HG02571 (cell line): Measurements from ENCODE around the gene MFNG.

Experiments
- ATAC-seq: cut with Tn5 transposase; IDR thresholded peaks from one replicate; pipeline ENCODE4 v1.9.1; 2021; ENCODE audit warnings: mild to moderate bottlenecking, moderate library complexity; ENCODE audit not compliant: unreplicated experiment

The MFNG gene

DNA sequence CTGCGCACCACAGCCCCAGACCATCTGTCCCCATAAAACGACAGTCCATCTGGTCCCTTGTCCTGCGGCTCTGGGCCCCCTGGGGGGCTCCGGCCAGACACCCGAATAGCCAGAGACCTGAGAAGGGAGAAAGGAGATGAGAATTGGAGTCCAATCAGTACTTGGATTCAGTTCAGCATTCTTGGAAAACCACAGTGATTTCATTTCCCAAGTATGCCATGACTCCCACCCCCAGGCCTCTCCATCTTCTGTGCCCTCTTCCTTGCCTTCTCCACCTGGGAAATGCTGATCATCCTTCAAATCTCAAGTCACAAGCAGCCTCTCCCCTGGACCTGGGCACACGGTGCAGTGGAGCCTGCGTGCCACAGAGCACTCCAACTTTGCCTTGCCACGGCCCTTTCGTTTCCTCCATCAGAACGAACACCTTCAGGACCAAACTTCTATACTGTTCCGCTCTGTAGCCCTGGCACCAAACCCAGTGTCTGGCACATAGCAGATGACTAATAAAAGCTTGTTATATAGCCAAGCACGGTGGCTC, 10.9 kb upstream of the MFNG start:
- no peak for ATAC-seq

DNA sequence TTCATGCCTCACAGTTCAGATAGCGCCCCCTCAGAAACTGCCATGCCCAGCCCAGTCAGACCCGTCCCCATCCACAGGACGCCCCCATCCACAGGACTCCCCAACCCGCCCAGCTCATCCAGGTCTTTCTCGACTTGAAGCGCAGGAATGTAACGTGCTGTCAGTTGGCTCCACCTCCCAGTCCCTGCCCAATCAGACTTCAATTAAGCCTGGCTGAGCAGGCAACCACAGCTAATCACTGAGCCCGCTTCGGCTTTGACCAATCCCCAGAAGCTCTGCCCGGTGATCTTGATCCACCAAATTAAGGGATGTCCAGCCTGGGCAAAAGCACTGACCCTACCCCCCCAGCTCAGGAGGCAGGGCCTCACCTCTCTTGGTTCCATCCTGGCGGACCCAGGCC, 10.5 kb upstream of the MFNG start:
- no peak for ATAC-seq

DNA sequence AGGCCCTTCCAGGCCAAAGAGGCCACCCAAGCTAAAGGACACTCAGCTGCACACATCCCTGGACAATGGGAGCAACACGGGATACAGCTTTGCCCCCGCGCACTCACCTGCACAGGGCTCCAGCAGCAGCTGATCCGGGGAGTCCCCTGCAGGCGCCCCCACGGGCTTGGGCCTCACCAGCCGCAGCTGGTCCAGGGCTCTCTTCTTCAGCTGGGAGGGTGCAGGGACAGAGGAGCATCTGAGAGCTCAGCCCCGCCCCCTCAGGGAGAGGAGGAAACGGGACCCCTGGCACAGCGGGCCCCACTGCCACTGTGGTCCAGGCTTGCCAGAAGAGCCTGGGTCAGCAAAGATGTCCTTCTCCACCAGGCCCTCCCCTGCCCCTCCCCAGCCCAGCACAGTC, 7.8 kb upstream of the MFNG start:
- no peak for ATAC-seq

DNA sequence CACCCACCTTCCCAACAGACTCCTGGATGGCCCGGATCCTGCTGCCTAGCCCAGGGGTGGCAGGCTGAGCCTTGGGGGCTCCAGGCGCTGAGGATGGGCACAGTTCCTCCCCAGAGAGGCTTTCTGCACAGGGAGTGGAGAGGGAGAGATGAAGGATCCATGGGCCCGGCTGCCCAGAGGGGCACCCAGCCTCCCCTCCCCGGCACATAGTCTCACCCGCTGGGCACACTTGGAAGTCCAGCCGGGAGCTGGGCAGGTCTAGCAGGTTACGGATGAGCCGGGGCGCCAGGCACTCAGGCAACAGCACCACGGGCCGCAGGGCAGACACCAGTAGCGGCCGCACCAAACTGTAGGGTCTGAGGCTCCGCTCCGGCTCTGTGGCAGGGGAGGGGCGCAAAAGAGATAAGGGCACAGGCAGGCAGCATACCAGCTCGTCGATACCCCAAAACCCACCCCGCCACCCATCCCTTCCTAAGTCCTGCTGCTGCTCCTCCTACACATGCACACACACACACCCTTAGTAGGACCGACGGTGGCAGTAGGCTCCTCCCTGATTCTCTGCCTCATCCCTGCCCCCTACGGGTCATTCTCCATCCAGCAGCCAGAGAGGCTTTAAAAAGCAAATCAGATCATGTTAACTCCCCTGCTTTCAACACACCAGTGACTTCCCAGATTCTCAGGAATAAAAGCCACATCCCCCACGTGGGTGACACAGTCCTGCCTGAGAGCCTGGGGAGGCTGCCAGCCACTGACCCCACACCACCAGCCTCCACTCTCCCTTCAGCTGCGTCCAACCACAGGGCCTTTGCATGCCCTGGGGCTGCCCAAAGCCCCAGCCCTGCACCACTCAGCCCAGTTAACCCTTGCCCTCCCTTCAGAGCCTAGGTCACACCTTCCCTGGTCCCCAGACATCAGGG, 6.5 kb upstream of the MFNG start:
- no peak for ATAC-seq

DNA sequence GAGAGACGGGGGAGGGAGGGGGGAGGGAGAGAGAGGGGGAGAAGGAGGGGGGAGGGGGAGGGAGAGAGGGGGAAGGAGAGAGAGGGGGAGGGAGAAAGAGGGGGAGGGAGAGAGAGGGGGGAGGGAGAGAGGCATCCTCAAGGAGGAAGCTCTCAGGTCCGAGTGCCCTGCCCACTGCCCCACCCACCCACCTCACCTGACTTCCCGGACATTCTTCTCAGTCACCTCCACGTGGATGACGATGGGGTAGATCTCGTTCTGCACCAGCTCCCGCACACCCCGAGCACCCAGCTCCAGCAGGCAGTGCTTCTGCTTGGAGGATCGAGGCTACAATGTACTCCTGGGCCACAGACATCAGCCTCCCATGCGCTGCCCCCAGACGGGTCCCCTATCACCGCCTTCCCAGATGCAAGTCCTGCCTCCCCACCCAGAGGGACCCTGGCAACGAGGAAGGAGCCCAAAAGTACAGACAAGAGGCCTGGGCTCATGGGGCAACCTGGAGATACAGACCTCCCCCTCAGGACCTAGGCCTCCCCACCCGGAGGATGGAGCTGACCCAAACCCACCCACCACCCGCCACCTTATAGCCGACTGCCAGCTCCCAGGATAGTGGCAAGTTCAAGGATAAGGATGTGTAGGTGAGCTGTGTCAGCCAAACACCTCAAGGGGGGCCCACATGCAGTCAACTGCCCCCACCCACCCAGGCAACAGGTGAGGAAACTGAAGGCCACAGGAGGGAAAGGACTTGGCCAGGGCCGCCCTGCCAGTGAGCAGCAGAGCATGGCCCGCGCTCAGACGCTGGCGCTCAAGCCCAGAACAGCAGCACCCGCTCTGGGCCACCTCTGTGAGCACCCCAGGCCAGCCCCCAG, 5.6 kb upstream of the MFNG start:
- ATAC-seq: no peak

DNA sequence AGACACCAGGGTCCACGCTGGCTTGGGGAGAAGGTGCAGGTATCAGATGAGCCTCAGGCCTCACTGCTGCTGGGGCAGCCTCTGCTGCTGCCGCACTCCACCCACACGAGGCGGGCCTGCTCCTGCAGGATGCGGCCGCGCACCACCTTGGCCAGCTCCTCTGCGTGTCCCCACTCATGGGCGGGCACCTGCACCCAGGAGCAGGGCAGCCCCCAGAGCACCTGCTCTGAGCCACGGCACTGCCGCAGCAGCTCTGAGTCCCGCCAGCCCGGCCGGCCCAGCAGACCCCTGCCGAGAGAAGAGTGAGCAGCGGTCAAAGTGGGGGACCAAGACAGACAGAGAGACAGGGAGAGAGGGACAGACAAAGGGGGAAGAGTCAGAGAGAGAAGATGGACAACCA, 4.9 kb upstream of the MFNG start:
- ATAC-seq: no peak

DNA sequence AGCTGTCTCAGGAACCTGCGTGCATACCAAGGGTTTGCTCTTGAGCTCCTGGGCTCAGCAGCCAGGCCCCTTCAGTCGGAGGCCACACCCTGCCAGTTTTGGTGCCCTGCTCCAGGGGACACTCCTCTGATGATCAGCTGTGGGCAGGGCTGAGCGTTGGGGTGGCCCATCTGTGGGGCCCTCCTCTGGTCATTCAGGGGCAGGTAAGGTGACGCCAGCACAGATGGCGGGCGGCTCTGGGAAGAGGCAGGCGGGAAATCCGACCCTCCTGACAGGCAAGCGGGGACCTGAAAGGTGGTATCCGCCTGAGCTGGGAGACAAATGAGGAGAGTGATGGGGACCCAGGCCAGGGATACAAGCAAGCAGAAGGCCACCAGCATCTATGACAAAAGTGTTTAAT, 3.8 kb upstream of the MFNG start:
- ATAC-seq: no peak

DNA sequence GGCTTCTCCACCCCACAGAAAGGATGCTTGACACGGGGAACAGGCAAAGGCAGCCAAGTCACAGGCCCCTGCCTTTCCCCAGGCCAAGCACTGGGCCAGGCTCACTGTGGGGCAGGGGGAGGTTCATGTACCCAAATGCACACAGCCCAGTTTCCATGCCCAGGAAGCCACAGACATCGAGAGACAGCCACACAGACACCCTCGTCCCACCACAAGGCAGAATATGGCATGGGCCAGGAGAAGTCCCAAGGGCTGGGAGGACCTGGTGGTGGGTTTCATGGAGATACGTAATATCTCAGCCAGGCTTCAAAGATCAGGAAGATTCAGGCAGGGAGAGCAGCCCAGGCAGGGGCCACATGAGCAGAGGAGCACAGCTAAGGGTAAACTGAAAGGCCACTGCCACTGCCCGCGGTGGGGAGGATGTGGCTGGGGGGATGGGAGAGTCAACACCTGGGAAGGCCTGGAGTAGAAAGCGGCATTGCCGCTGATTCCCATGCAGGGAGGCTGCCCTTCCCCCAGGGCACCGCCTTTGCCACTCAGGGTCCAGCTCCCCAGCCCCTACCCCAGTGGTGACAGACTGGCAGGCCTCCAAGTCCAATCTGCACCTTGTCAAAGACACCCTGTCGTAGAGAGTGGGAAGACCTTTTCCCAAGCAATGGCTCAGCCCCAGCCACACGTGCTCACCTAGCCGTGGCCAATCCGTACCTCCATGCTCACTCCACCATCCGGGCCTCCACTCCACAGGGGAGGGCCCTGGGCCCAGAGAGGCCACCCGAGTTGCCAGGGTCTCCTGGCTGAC, 2.4 kb upstream of the MFNG start:
- ATAC-seq: no peak

DNA sequence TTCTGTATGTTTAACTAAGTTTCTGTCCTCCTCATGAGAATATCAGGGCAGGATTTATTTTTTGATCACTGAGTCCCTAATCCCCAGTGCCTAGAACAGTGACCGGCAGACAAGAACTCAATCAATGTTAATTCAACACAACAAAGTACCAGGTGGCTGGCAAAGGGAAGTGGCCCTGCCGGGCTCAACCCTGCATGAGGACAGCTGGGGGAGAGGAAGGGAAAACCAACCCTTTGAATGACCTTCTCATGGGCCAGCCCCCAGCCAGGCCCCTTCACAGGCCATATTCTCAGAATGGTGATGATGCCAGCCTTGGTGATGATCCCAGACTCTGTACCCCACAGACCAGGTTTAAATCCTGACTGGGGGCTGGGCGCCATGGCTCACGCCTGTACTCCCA, 1.4 kb upstream of the MFNG start:
- no peak for ATAC-seq

DNA sequence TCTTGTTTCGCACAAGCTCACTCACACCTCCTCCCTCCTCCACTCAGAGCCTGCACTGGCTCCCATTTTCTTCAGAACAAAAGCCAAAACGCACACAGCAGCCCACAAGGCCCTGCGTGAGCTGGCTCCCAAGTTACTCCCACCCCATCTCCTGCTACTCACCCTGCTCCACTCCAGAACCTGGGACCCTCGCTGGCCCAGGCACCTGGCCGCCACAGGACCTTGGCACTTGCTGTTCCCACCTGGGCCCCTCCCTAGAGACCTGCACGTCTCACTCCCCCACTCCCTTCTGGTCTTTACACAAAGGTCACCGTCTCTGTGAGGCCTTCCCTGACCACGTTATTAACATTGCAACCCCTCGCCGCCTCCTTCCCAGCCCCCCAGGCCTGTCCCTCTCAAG, 945 bp upstream of the MFNG start:
- no peak for ATAC-seq

DNA sequence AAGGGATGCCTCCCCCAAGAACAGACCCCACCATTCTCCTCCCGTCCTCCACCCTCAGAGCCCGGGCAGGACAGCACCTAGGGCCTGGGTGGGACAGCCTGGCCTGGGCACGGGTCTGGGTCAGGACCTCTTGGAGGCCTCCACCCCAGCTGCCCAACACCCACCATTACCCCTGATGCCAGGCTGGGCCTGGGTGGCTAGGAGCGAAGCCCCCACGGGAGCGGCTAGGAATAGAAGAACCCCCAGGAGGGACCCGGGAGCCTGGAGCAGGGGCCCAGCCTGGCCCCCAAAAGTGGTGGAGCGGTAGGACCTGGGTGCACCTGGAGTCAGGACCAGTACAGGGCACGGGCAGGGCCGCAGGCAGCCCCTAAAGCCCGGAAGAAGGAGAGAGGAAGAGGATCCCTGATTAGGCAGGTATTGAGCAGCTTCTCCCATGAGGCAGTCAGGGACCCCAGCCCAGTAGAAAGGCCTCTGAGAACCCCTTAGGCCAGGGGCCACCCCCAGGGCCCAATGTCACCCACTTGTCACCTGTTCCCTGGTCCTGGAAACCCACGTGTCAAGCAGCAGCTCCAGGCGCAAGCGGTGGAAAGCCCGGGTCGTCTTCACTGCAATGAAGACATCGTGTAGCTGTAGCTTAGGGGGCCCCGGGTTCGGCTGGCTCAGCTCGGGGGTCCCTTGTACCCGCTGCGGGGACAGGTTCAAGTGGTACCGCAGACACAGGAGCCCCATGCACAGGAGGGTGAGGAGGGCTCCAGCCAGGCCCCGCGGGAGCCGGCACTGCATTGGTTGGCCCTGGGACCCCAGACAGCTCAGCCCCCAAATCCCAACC, 575 bp downstream of the MFNG start:
- peak; percentile 1 for ATAC-seq

DNA sequence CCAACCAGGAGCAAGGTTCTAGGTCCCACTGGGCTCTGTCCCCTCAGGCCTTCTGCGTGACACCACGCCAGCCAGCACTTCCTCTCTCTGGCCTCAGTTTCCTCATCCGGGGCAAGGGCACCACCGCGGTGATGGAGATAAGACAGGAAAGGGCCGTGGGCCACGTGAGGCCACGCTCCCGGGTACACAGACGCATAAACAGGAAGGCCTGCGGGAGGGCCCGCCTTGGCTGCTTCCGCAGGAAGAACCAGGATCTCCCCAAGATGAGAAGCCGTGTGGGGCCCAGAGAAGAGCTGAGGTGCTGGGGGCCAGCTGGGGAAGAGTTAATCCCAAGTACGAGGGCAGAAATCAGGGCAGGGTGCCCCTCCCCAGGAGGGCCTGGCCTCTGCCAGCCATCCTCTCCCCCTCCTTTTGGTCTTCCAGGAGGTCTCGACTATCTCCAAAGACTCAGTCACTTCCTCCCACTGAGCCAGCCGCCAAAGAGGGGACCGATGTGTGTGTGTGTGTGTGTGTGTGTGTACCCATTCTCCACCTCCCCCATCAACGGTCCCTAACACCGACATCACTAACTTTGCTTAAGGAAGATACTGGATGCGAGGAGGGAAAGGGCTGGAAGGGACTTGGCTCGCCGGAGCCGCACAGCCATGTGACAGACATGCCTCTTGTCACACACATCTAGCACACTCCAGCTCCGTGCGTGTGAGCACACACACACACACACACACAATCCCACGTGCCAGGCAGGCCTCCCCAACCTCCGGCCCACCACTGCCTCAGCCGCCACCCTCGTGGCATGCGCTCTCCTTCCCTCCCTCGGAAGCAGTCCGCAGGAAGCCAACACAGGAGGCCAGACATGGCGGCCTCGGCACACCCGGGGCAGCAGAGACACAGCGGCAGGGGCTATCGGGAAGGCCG, 1.4 kb downstream of the MFNG start:
- no peak for ATAC-seq

DNA sequence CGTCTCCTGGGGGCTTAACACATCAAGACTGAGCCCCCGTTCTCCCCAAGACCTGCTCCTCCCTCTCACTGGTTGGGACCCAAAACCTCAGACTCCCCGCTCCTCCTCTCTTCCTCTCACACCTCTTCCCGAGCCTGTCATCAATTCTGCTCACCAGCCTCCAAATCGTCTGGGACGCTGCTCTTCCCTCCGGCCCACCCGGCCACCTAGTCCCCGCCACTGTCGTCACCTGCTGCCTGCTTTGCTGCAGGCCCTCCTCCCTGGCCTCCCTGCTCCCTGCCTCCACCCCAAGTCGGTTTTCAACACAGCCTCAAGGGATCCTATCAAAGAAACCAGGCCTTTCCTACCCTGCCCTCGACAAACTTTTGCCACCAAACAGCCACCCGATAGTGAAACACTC, 3.1 kb downstream of the MFNG start:
- no peak for ATAC-seq

DNA sequence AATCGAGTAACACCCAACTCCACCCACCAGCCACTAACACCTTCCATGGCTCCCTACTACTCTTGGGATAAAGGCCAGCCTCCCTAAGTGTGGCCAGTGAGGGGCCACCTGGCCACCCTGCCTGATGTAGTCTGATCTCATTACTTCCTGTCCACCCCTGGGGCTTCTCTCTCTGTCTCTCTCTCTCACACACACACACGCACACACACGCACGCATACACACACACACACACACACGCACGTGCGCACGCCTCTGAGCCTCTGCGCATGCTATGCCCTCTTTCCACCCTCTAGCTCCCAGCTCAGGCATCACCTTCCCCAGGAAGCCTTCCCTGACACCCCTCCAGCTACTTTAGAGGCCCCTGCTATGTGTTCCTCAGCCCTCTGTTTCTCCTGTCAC, 3.9 kb downstream of the MFNG start:
- ATAC-seq: no peak

DNA sequence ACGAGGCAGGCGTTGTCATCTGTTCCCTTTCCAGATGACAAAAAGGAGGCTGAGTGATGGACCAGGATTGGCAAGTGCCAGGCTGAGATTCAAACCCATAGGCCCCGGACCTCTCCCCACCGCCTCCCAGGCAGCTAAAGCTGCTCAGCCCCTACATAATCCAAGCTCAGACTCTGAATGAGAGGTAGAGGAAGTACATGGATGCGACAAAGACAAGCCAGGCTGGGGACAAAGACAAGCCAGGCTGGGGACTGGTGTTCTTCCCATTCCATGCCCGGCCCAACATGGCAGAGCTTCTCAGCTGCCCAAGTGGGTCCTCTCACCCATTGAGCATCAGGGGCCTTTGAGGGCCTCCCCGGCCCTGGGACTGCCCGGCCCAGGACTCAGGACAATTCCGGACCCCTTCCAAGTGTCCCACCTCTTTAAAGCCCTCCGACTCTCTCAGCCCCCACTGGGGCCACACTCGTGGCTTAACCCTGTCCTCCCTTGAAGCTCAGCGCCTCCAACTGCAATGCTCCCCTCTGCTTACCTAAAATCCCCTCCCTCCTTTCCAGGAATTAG, 4.8 kb downstream of the MFNG start:
- no peak for ATAC-seq

DNA sequence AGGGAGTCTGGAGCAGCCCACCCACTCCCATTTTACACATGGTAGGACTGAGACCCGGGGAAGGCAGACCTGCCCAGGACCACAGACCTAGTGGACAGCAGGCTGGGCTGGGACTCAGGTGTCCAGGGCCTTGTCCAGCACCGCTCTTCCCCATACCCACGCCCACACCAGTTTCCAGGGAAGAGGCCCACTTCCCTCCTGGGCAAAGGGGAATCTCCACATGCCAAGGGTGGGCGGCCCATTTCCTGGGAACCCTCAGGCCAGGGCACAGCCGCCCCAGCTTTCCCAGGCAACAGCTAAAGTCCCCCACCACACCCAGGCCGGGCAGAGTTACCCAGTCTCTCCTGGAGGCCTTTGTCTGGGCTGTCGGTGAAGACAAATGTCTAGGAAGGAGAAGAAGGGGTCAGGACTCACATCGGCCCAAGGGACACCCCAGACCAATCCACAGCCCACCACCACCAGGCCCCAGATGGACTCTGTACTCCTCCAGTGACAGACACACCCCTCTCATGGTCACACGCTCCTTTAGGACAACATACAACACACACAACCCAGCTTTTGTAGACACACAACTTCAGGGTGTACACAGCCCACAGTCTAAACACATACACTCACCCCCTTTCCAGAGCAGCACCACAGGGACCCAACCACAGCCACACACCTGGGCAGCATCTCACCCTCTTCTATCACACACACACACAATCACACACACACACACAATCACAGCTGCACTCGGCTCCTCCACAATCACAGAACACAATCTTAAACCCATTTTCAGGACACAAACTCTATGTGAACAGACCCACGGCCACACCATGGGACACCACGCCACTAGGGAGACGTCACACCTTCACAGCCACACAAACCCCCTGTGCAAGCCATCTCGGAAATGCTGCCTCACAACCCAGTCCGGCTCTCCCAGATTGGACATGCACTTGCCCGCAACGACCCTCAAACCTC, 5.5 kb downstream of the MFNG start:
- no peak for ATAC-seq

DNA sequence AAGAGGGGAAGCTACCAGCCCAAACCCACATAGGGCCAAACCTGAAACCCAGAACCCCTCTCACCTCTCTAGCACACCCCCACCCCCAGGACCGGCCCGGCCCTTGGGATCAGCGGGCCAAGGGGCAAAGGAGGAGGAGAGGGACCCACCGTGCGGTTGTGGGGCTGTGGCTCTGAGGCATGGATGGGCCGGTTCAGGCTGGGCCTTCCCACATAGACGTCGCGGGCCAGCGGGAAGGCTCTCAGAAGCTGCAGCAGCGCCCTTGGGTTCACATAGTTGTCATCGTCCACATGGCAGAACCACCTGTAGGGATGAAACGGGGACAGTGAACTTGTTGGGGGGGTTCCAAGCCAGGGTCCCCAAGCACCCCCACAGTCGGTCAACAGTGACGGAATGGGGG, 7.0 kb downstream of the MFNG start:
- no peak for ATAC-seq
